GM12878 (cell line): ENCODE measurements around the gene ABT1. TPM values are rescaled to one million over a fixed set of nuclear protein-coding genes. Genes with fewer than 3 reads are reported as not detected.
A peak's percentile ranks its signal among the peaks of the same experiment; 100 is the strongest.

Experiments
- ASH2L ChIP-seq: fragments of 300-600, 200-600 bp; sonication (generic); IDR thresholded peaks from 2 replicates; pipeline ENCODE4 v1.6.1; 2017; ENCODE audit warnings: low read depth, mild to moderate bottlenecking, borderline replicate concordance
- BCL11A ChIP-seq: IDR thresholded peaks from 2 replicates; pipeline ENCODE4 v1.6.1; 2011; ENCODE audit warnings: low read depth, low read length
- EGR1 ChIP-seq, 2 experiments: IDR thresholded peaks; 1 replicate in 1 of 2; 2 replicates in 1 of 2; pipeline ENCODE4 v1.6.1; 2011 to 2012; ENCODE audit warnings: low read depth in 2 of 2, low read length in 2 of 2, borderline replicate concordance in 1 of 2, mild to moderate bottlenecking in 1 of 2, moderate library complexity in 1 of 2
- ELK1 ChIP-seq: IDR thresholded peaks from 2 replicates; pipeline ENCODE4 v1.6.1; 2012; ENCODE audit warnings: low read depth, low read length, improper control_type of control experiment
- ETV6 ChIP-seq, 2 experiments: fragments of 450-650 bp in 1 of 2; IDR thresholded peaks in 1 of 2; conservative IDR thresholded peaks in 1 of 2; 2 replicates each; pipeline ENCODE4 v1.6.1; 2014; ENCODE audit warnings: antibody characterized with exemption in 1 of 2, borderline replicate concordance in 1 of 2, low read depth in 1 of 2, mild to moderate bottlenecking in 1 of 2, moderate library complexity in 1 of 2
- FOS ChIP-seq: IDR thresholded peaks from 3 replicates; pipeline ENCODE4 v1.6.1; 2011; ENCODE audit warnings: borderline replicate concordance; ENCODE audit not compliant: insufficient read length; ENCODE audit errors: extremely low read depth
- HDAC2 ChIP-seq: fragments of 200-600 bp; sonication (generic); IDR thresholded peaks from 2 replicates; pipeline ENCODE4 v1.6.1; 2017
- IKZF1 ChIP-seq: fragments of 450-650 bp; conservative IDR thresholded peaks from 2 replicates; pipeline ENCODE4 v1.6.1; 2017; ENCODE audit warnings: antibody characterized with exemption, mild to moderate bottlenecking
- IRF4 ChIP-seq: IDR thresholded peaks from 2 replicates; pipeline ENCODE4 v1.6.1; 2011; ENCODE audit warnings: low read depth, low read length
- MAX ChIP-seq: IDR thresholded peaks from 2 replicates; pipeline ENCODE4 v1.6.1; 2012; ENCODE audit warnings: low read depth, low read length, improper control_type of control experiment
- MXI1 ChIP-seq: fragments of 150-350 bp; IDR thresholded peaks from 2 replicates; pipeline ENCODE4 v1.6.1; 2011; ENCODE audit warnings: low read depth, mild to moderate bottlenecking, inconsistent platforms, low read length, improper control_type of control experiment
- NRF1 ChIP-seq: conservative IDR thresholded peaks from 2 replicates; pipeline ENCODE4 v1.6.1; 2011; ENCODE audit warnings: mild to moderate bottlenecking, low read depth, low read length, improper control_type of control experiment
- PAX5 ChIP-seq: IDR thresholded peaks from 2 replicates; pipeline ENCODE4 v1.6.1; 2011; ENCODE audit warnings: low read depth, low read length, borderline replicate concordance
- PAX8 ChIP-seq: fragments of 450-650 bp; IDR thresholded peaks from 2 replicates; pipeline ENCODE4 v1.6.1; 2017; ENCODE audit warnings: mild to moderate bottlenecking, moderate library complexity
- PML ChIP-seq: IDR thresholded peaks from 2 replicates; pipeline ENCODE4 v1.6.1; 2012; ENCODE audit warnings: low read length, inconsistent platforms
- POLR2AphosphoS5 ChIP-seq: IDR thresholded peaks from 2 replicates; pipeline ENCODE4 v1.6.1; 2011; ENCODE audit warnings: mild to moderate bottlenecking, low read length, inconsistent platforms
- RB1 ChIP-seq: fragments of 450-650 bp; formaldehyde crosslinking; IDR thresholded peaks from 2 replicates; pipeline ENCODE4 v1.6.1; 2017; ENCODE audit warnings: mild to moderate bottlenecking, borderline replicate concordance
- RELA ChIP-seq: fragments of 450-650 bp; IDR thresholded peaks from 2 replicates; pipeline ENCODE4 v1.8.0; 2014; ENCODE audit warnings: borderline replicate concordance; ENCODE audit not compliant: partially characterized antibody
- SMAD1 ChIP-seq: fragments of 450-650 bp; IDR thresholded peaks from 2 replicates; pipeline ENCODE4 v1.6.1; 2018; ENCODE audit warnings: mild to moderate bottlenecking, low read depth; ENCODE audit not compliant: partially characterized antibody
- TBL1XR1 ChIP-seq: IDR thresholded peaks from 2 replicates; pipeline ENCODE4 v1.6.1; 2012; ENCODE audit warnings: low read depth, low read length, improper control_type of control experiment
- YY1 ChIP-seq: IDR thresholded peaks from 2 replicates; pipeline ENCODE4 v1.6.1; 2011; ENCODE audit warnings: low read depth, mild to moderate bottlenecking, low read length
- ZZZ3 ChIP-seq: IDR thresholded peaks from 2 replicates; pipeline ENCODE4 v1.6.1; 2011; ENCODE audit warnings: low read depth; ENCODE audit not compliant: control insufficient read depth, insufficient read length
- polyA plus RNA-seq, 11 experiments: library from polyadenylated mRNA; depleted of rRNA in 4 of 11; unstranded in 6 of 11; stranded (reverse) in 5 of 11; fragments of >200 nt; fragmentation: Nextera tagmentation in 4 of 11; fragmentation: Illumina TruSeq in 1 of 11; extraction: Ambion mirVana in 4 of 11; extraction: Trizol in 1 of 11; gene quantifications; 1 replicate in 1 of 11; 2 replicates in 10 of 11; pipeline versions ENCODE4 v1.2.1 to v1.2.3, GENCODE V29; 2011 to 2016; ENCODE audit warnings: inconsistent platforms in 2 of 11, missing spikeins in 2 of 11, low read depth in 1 of 11
- total RNA-seq, 4 experiments: library from RNA; depleted of rRNA in 3 of 4; stranded (reverse); fragments of >200 nt in 3 of 4; fragmentation: Illumina TruSeq in 1 of 4; extraction: Trizol in 1 of 4; gene quantifications; 2 replicates each; pipeline versions ENCODE4 v1.2.1 to v1.2.3, GENCODE V29; 2013 to 2021
- TF ChIP-seq, protein P1 (sequence below): IDR thresholded peaks from 2 replicates; pipeline ENCODE4 v1.6.1; 2012; ENCODE audit warnings: improper control_type of control experiment, low read depth, low read length; ENCODE audit not compliant: insufficient replicate concordance
- TF ChIP-seq, protein P2 (sequence below): IDR thresholded peaks from 2 replicates; pipeline ENCODE4 v1.6.1; 2012; ENCODE audit warnings: low read depth, low read length, improper control_type of control experiment

Gene ABT1
- total and polyA plus RNA-seq, 10 of the 15 experiments (the other 5 are each of a cell fraction or from before 2014, with no cell fraction given) = 8.4 to 43.5 (median 28.2) TPM

GRCh38 chr6:26571592-26572296 is 25.0 kb upstream of the ABT1 start (continued):
- TF ChIP-seq PAX8 (no peak), ETV6 (conservative IDR thresholded peaks at IDR 0.05 in 1 of 2, IDR thresholded peaks at IDR 0.05 in 1 of 2; ENCODE audit: borderline replicate concordance in 1 of 2, low read depth in 1 of 2) (no peak), ASH2L (no peak), ZZZ3 (no peak), FOS (no peak), SMAD1 (no peak), YY1 (peak; percentile 81), BCL11A (no peak), HDAC2 (no peak), PAX5 (0 out of 2 replicates have a peak, but pooled peaks have one; percentile 4), IRF4 (0 out of 2 replicates have a peak, but pooled peaks have one; percentile 49), RB1 (no peak), MXI1 (no peak), IKZF1 (peak; percentile 89), ELK1 (no peak), POLR2AphosphoS5 (no peak), NRF1 (no peak), RELA (no peak), TBL1XR1 (no peak), EGR1 (IDR thresholded peaks at IDR 0.05; ENCODE audit: borderline replicate concordance in 1 of 2, low read depth in 2 of 2, low read length in 2 of 2) (no peak), MAX (no peak), PML (no peak; the same call in 1 of the 2 replicates)
- TF ChIP-seq, protein P1, sequence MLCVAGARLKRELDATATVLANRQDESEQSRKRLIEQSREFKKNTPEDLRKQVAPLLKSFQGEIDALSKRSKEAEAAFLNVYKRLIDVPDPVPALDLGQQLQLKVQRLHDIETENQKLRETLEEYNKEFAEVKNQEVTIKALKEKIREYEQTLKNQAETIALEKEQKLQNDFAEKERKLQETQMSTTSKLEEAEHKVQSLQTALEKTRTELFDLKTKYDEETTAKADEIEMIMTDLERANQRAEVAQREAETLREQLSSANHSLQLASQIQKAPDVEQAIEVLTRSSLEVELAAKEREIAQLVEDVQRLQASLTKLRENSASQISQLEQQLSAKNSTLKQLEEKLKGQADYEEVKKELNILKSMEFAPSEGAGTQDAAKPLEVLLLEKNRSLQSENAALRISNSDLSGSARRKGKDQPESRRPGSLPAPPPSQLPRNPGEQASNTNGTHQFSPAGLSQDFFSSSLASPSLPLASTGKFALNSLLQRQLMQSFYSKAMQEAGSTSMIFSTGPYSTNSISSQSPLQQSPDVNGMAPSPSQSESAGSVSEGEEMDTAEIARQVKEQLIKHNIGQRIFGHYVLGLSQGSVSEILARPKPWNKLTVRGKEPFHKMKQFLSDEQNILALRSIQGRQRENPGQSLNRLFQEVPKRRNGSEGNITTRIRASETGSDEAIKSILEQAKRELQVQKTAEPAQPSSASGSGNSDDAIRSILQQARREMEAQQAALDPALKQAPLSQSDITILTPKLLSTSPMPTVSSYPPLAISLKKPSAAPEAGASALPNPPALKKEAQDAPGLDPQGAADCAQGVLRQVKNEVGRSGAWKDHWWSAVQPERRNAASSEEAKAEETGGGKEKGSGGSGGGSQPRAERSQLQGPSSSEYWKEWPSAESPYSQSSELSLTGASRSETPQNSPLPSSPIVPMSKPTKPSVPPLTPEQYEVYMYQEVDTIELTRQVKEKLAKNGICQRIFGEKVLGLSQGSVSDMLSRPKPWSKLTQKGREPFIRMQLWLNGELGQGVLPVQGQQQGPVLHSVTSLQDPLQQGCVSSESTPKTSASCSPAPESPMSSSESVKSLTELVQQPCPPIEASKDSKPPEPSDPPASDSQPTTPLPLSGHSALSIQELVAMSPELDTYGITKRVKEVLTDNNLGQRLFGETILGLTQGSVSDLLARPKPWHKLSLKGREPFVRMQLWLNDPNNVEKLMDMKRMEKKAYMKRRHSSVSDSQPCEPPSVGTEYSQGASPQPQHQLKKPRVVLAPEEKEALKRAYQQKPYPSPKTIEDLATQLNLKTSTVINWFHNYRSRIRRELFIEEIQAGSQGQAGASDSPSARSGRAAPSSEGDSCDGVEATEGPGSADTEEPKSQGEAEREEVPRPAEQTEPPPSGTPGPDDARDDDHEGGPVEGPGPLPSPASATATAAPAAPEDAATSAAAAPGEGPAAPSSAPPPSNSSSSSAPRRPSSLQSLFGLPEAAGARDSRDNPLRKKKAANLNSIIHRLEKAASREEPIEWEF = no peak
- TF ChIP-seq, protein P2, sequence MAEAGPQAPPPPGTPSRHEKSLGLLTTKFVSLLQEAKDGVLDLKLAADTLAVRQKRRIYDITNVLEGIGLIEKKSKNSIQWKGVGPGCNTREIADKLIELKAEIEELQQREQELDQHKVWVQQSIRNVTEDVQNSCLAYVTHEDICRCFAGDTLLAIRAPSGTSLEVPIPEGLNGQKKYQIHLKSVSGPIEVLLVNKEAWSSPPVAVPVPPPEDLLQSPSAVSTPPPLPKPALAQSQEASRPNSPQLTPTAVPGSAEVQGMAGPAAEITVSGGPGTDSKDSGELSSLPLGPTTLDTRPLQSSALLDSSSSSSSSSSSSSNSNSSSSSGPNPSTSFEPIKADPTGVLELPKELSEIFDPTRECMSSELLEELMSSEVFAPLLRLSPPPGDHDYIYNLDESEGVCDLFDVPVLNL = no peak
